RWPE1 (cell line): ENCODE results near the gene FAM135A.

Experiments used
- CTCF ChIA-PET: fragments of 350-600 bp; sonication (Branson Sonifier 250); formaldehyde crosslinking; extraction: SDS; loops from one replicate; lab custom pipeline; 2021; lab: Yijun Ruan, JAX
- POLR2A ChIA-PET: fragments of 400-600 bp; formaldehyde crosslinking; extraction: SDS; loops from one replicate; lab custom pipeline; 2020; ENCODE audit warnings: antibody characterized with exemption; ENCODE audit not compliant: low non-redundant PET; lab: Yijun Ruan, JAX
- DNase-seq: peaks from one replicate; pipeline ENCODE4 v3.0.0; 2012; ENCODE audit warnings: low spot score
- H3K27ac ChIP-seq: fragments of 450-650 bp; 2 replicates; pipeline ENCODE4 v1.5.1; 2017
- TF ChIP-seq, protein P1 (sequence below): fragments of 450-650 bp; conservative IDR thresholded peaks from 2 replicates; pipeline ENCODE4 v1.5.1; 2017; ENCODE audit warnings: low read depth, mild to moderate bottlenecking

FAM135A gene

DNA sequence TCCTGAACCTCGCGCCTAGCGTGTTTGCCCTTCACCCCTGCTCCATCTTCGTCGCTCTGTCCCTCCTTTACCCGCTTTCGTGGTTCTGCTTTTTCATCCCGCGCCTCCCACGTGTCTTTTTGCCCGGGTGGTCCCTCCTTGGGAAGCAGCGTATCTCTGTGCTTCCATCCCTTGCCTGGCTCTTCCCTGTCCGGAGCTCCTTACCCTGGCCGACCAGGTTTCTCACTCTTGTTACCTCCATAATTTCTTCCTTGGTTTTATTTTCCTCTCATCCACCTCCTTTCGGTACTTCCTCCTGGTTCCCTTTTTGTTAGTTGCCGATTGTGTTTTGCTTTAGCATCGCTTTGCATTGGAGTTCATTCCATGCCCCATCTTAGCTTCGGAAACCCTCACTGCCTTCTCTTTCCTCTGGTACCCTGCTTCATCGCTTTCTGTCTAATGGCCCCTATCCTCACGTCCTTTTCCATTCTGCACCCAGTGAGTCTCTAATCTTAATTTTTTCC, 735 bp downstream of the FAM135A start:
- peak overlapping the region; percentile 82 for H3K27ac ChIP-seq
- TF ChIP-seq, protein P1, sequence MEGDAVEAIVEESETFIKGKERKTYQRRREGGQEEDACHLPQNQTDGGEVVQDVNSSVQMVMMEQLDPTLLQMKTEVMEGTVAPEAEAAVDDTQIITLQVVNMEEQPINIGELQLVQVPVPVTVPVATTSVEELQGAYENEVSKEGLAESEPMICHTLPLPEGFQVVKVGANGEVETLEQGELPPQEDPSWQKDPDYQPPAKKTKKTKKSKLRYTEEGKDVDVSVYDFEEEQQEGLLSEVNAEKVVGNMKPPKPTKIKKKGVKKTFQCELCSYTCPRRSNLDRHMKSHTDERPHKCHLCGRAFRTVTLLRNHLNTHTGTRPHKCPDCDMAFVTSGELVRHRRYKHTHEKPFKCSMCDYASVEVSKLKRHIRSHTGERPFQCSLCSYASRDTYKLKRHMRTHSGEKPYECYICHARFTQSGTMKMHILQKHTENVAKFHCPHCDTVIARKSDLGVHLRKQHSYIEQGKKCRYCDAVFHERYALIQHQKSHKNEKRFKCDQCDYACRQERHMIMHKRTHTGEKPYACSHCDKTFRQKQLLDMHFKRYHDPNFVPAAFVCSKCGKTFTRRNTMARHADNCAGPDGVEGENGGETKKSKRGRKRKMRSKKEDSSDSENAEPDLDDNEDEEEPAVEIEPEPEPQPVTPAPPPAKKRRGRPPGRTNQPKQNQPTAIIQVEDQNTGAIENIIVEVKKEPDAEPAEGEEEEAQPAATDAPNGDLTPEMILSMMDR: no peak
- DNase-seq: peak; percentile 18
- CTCF ChIA-PET: interaction anchor here (0.6 to 4.3 kb wide), 3 partner anchors 44 to 98 kb away, joined by 3 to 18 read pairs (median 4); no protein-coding TSS in a partner anchor
- POLR2A ChIA-PET: interaction anchor here (0.7 kb wide), 1 partner anchor 171 kb away, joined by 3 read pairs; no protein-coding TSS in a partner anchor

DNA sequence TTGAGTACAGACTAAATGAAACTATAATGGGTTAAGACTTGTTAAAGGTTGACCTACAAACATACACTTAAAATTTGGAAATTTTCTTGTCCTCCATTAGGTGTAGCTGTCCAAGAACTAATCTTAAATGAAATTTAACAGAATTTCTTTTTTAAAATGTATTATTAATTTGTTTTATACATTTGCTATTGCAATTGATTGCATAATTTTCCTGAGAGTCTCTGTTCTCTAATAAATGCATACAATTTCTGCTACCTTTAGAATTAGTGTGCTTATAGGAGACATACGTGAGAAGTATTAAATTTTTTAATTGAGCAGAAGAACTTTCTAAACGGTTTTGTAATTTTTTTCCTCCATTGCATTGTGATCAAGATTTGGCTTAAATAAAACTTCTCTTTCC, 1.5 kb downstream of the FAM135A start:
- TF ChIP-seq, protein P1: no peak
- H3K27ac ChIP-seq: no peak overlapping the region

GRCh38 chr6:70415247-70415646, 1.9 kb downstream of the FAM135A start:
- H3K27ac ChIP-seq: no peak overlapping the region
- ChIA-PET CTCF (interaction anchor here (0.6 to 4.3 kb wide), 2 partner anchors 46 to 272 kb away, joined by 3 to 18 read pairs; no protein-coding TSS in a partner anchor), POLR2A (no interaction called here)
- TF ChIP-seq, protein P1: no peak
- no peak for DNase-seq

More for the DNA sequence above, 1.5 kb downstream of the FAM135A start:
- ChIA-PET POLR2A (no interaction called here), CTCF (interaction anchor here (0.6 to 4.3 kb wide), 2 partner anchors 45 to 272 kb away, joined by 3 to 18 read pairs; no protein-coding TSS in a partner anchor)
- no peak for DNase-seq

- ChIA-PET POLR2A (no interaction called here), CTCF (interaction anchor here (4.3 kb wide), 1 partner anchor 46 kb away, joined by 18 read pairs; no protein-coding TSS in a partner anchor)
- TF ChIP-seq, protein P1: no peak
- DNase-seq: peak; percentile 7
- H3K27ac ChIP-seq: no peak overlapping the region
These were observed 2.4 kb downstream of the FAM135A start for GRCh38 chr6:70415660-70416059.

DNA sequence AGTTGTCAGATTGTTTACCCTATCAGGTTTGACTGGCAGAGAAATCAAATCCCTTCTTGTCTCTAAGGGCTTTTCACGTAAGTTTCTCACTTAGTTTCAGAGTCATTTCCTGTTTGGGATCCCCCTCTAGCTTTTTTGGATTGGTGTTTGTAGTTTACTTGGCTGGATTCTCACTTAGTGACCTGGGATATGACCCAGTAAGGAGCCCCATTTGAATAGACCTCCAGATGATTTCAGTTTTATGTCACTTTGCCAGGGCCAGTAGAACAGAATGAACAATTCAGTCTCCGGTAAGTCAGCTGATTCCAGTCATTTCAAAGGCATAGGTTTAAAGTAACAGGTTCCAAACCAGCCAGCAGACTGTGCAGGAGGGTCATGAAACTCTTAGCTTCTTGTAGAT, 8.2 kb downstream of the FAM135A start:
- DNase-seq: no peak
- CTCF ChIA-PET: no interaction called here
- TF ChIP-seq, protein P1: no peak
- H3K27ac ChIP-seq: no peak overlapping the region
- POLR2A ChIA-PET: no interaction called here

DNA sequence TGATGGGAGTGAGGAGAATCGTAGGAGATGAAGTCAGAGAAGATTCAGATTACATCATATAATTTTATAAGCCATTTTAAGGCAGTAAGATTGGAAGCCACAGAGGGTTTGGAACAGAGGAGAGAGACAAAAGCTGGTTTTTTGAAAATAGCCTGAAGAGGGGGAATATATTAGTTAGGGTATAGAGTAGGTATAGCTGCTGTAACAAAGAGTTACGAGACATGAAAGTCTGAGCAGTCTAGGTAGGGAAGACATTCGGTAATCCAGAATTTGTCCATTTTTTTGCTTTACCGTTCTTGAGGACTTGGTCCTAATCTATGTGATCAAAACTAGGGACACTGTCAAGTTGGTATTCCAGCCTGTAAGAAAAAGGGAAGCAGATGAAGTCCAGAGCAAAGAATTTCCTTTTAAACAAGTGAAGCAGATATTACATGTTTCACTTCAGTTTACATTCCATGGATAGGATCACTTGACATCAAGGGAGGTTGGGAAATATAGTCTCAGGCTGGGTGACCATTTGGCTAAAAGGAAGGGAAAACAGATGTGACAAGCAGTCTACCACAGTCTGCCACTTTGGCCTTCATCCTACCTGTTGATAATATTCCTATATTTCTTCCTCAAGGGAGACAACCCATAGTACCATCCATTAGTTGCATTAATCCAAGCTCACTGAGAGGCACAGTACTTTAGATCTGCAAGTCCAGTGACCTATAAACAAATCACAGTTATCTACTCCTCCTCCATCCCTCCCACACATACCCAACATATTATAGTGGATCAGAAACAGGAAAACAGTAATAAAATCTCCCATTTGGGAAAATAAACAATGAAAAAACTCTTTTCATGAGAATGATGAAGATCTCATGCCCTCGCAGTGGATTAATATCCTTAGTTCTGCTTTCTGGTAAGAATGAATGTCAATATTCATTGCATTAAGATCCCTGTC, 10.2 kb downstream of the FAM135A start:
- H3K27ac ChIP-seq: no peak overlapping the region
- TF ChIP-seq, protein P1: no peak
- DNase-seq: no peak
- POLR2A ChIA-PET: no interaction called here
- CTCF ChIA-PET: interaction anchor here (0.6 kb wide), 1 partner anchor 20 kb away, joined by 5 read pairs; no protein-coding TSS in a partner anchor
